Stimulated activated CD4-positive, alpha-beta T cell treated with anti-CD3 and anti-CD28 coated beads, Interleukin-1b, Interleukin-23, amount 100 ng/mL, for 1 hour (primary cell): ENCODE results near the gene PRAF2.

ENCODE experiments used
- DNase-seq, 2 donors: peaks; one replicate each; pipeline ENCODE4 v3.0.0-alpha.2; 2020; ENCODE audit warnings: low read depth in 2 of 2

Gene PRAF2

DNA sequence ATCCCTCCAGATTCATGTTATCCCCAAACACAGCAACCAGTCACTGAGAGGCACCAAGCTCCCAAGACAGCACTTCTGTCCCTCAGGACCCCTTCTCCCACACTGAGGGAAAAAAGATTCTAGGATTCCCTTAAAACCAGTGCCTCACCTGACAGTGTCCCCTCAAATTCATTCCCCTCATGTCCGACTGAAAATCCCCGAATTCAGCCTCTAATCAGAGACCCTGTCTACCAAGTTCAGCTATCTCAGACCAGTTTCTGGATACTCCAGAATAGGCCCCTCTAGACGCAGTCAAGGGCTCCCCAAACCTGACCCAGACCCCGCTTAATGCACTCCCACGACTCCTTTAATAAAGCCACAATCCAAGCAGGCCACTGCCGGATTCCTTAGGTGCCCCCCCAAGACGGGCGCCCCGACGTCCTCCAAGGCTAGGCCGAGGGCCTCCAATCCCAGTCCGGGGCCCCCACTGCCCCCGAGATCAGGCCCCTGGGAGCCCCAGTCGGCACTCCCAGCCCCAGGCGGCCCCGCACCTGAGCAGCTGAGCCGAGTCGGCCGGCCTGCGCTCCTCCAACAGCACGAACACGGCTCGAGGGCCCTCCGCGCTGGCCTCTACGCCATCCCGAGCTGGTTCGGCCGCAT is 31.1 kb downstream of the PRAF2 start:
- DNase-seq = no peak

DNA sequence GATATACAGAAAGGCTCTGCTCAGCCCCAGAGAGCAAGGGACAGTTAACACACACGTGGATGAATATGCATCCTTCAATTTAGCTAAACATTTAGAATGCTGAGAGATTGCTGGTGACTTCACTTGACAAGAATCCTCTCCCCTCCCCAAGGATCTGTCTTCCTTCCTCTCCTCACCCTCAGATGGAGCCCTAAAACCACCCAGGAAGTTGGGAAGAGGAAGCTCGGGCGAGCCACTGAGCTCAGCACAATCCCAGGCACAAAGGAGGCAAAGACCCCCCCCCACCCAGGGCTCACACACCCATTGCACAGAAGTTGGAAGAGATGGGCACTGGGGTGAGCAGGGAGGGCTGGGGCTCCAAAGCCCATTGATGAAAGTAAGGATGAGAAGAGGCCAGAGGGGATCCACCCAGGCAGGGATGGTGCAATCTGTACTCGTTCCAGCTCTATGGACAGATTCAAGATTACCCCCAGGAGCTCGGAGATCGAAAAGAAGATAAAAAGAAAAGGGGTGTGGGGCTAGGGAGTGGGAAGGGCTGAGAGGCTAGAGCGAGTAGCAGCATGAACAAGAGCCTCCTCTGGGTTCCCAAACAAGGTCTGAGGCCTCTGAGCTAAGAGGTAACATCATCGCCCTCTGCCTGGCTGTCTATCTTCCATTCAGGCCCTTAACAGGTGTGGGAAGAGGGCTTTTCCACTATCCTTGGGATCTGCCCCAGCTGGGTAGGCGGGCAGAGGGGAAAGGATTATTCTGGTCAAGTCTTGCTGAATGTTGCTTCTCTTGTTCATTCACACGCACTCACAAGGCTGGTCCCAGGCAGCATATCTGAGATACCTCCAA is 31.8 kb downstream of the PRAF2 start:
- DNase-seq = no peak

DNA sequence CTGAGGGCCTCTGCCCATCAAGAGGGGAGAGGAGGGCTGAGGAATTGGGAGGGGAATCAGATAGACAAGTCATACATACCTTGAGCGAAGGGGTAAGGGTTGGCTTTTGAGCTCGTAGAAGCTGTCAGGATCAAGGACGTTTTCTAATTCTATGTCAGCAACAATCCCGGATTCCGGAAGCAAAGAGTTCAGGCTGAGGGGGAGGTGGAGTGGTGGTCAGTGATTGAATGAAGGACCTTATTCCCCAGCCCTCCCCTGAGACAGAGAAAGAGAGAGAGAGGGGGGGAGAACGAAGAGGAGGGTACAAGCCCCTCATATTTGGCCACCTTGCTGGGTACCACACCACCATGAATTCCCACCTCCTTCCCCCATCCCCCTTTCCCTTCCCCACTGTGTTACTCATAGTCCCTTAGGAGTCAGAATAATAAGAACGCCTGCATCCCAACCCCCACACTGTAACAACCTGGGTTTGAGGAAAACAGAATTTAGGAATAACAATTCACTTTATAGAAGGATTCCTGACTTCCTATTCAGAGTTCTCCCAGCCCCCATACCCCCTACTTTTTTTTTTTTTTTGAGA is 33.3 kb downstream of the PRAF2 start:
- DNase-seq = no peak

DNA sequence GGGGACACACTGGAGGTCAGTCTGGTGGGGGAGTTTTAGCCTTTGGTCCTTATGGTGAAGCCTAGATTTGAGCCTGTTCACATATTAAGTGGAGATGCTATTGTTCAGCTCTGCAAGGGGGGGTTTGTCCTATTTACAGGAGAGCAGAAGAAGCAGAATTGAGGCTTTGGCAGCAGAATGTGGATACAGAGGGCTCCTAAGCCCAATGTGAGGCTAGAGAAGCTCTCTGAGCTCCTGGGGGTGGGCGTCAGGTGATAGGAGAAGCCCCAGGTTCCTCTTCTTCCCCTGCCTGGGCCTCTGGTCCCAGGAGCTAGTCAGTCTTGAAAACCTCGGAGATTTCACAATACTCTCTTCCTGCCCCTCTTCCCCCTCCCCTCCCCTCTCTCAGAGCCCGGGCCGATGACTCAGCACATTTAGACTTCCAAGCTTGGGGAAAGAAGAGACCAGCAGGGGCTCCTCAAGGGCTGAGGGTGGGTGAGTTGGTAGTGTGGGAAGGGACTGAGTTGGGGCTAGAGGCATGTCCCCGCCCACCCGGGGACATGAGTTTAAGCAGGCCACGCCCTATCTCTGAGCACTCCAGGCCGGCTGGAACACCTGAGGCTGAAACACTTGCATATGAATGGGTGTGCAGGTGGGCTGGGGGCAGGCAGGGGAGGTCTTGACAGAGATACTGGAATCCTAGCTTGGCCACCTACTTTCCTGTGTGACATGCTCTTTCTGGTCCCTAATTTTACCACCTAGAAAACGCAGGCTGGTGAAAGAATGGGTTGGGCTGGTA is 34.0 kb downstream of the PRAF2 start:
- DNase-seq = peak in 1 of 2 donors; percentile 10

DNA sequence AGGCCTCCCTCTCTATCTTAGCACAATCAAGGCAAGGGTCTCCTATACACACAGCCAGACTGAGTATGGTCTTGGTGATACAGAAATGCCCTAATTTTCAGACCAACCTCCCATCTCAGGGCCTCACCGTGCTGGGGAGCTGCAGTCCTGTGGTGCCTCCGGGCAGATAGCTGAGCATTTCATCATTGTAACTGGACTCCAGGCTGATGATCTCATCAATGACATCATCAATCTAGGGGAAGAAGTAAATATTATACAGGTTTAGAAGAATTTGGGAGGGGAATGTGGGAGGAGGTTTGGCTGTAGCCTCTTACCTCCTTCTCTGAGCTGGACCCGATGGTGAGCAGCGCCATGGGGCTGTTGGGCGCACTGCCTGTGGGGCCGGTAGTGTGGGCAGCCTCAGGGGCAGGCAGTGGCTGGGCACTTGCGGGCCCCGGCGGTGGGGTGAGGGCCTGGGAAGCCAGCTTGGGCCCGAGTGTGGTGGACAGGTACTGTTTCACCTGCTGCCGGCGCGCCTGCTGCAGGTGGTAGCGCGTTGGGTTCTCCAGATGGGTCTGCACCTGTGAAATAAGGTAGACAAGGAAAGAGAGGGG is 35.8 kb downstream of the PRAF2 start:
- DNase-seq = no peak

DNA sequence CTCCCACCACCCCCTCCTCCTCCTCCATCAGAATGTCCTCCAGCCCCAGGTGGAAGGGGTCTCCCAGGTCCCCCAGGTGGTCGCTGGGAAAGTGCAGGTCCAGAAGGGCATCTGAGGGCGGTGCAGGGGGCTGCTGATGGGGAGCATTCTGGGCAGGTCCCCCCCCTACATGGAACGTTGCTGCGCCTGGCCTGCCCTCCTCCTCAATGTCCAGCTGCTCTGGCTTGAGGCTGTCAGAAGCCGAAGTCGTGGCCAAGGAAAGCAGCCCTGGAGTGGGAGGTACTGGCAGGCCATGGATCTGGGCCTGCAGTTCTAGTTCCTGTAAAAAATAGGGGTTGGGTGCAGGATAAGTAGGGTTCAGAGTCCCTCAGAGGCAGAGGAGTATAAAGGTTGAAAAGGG is 43.5 kb downstream of the PRAF2 start:
- no peak for DNase-seq

DNA sequence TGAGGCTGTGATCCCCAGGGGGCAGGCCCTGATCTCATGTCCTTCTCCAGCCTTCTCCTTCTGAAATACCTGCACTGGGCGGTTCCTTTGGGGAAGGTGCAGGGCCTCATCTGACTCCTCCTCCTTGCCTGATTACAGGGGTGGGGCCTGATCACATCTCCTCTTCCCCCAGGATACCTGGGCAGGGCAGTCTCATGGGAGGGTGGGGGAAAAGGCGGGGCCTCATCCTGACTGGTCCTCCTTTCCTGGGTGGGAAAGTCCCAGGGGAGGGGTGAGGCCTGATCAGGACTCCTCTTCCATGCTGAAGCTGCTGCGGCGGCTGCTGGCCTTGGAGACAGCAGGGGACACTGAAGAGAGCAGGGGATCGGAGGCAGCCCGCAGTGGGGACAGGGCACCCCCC is 43.9 kb downstream of the PRAF2 start:
- DNase-seq = no peak
